PC-9 (cell line): ENCODE data around the gene IGDCC3. TPM values are rescaled to one million over a fixed set of nuclear protein-coding genes. Genes with fewer than 3 reads are reported as not detected.

ENCODE experiments used
- BruUV-seq: library from RNA; stranded (reverse); fragments of 400-500 nt; replicated peaks from 2 replicates; lab custom pipeline; 2021; lab: Mats Ljungman, UMichigan
- CTCF ChIA-PET: fragments of 300-600 bp; sonication (Branson Sonifier 250); formaldehyde crosslinking; loops from one replicate; lab custom pipeline; 2022; ENCODE audit warnings: antibody characterized with exemption; lab: Charles Lee
- POLR2A ChIA-PET: fragments of 300-600 bp; sonication (Branson Sonifier 250); formaldehyde crosslinking; loops from one replicate; lab custom pipeline; 2022; ENCODE audit warnings: antibody characterized with exemption; ENCODE audit not compliant: unreplicated experiment; lab: Charles Lee
- DNase-seq, 2 experiments: peaks; one replicate each; pipeline versions ENCODE4 v3.0.0 to v3.0.0-alpha.2; 2015 to 2022; ENCODE audit warnings: mixed read lengths in 1 of 2
- H2AFZ ChIP-seq: fragments of 200-600 bp; sonication (generic); 2 replicates; pipeline ENCODE4 v1.8.1; 2017; ENCODE audit warnings: antibody characterized with exemption
- H3F3A ChIP-seq: fragments of 200-600 bp; sonication (generic); 2 replicates; pipeline ENCODE4 v1.8.1; 2017; ENCODE audit warnings: antibody characterized with exemption, mild to moderate bottlenecking, low read depth; ENCODE audit not compliant: insufficient read depth
- H3K27ac ChIP-seq: fragments of 200-600 bp; sonication (generic); 2 replicates; pipeline ENCODE4 v1.6.1; 2016; ENCODE audit warnings: mixed run types
- H3K27me3 ChIP-seq: fragments of 200-600 bp; sonication (generic); 2 replicates; pipeline ENCODE4 v1.6.1; 2016; ENCODE audit warnings: low read depth, mixed run types; ENCODE audit not compliant: insufficient read depth
- H3K36me3 ChIP-seq: fragments of 200-600 bp; sonication (generic); 2 replicates; pipeline ENCODE4 v1.6.1; 2016; ENCODE audit warnings: low read depth, mixed run types
- H3K4me1 ChIP-seq: fragments of 200-600 bp; sonication (generic); replicated peaks from 2 replicates; pipeline ENCODE4 v1.6.1; 2016; ENCODE audit warnings: mixed run types; ENCODE audit not compliant: insufficient read depth
- H3K4me2 ChIP-seq: fragments of 200-600 bp; sonication (generic); 2 replicates; pipeline ENCODE4 v1.6.1; 2017; ENCODE audit warnings: mixed run types
- H3K4me3 ChIP-seq: fragments of 200-600 bp; sonication (generic); 2 replicates; pipeline ENCODE4 v1.6.1; 2016; ENCODE audit warnings: mixed run types
- H3K79me2 ChIP-seq: fragments of 200-600 bp; sonication (generic); 2 replicates; pipeline ENCODE4 v1.6.1; 2017; ENCODE audit warnings: low read depth, mixed run types
- H3K9me2 ChIP-seq: fragments of 200-600 bp; sonication (generic); 2 replicates; pipeline ENCODE4 v1.8.1; 2017; ENCODE audit warnings: mild to moderate bottlenecking; ENCODE audit not compliant: insufficient read depth
- H3K9me3 ChIP-seq: fragments of 200-600 bp; sonication (generic); 2 replicates; pipeline ENCODE4 v1.8.1; 2016; ENCODE audit warnings: low read depth; ENCODE audit not compliant: insufficient read depth
- H4K20me1 ChIP-seq: fragments of 200-600 bp; sonication (generic); 2 replicates; pipeline ENCODE4 v1.8.1; 2017; ENCODE audit not compliant: insufficient read depth
- CTCF ChIP-seq: fragments of 200-600 bp; sonication (generic); conservative IDR thresholded peaks from 2 replicates; pipeline ENCODE4 v1.6.1; 2017; ENCODE audit warnings: mixed run types, antibody characterized with exemption, mild to moderate bottlenecking, moderate library complexity
- EZH2 ChIP-seq: fragments of 200-600 bp; sonication (generic); IDR thresholded peaks from 2 replicates; pipeline ENCODE4 v1.8.0; 2017; ENCODE audit warnings: antibody characterized with exemption, low read depth
- intact Hi-C: fragments of 100-400 bp; cut with micrococcal nuclease; formaldehyde crosslinking; loops from one replicate; pipeline ENCODE4 v1.10.0; 2022; ENCODE audit not compliant: unreplicated experiment
- total RNA-seq: library from RNA; stranded (reverse); gene quantifications from 2 replicates; pipeline ENCODE4 v1.2.3, GENCODE V29; 2021

The IGDCC3 gene
- total RNA-seq, 1 experiment from 2014 or later: 0.22 TPM

- peak overlapping the region; percentile 57 for H3K4me3 ChIP-seq
- no peaks in the 10 kb centered on the region for H3K27me3 ChIP-seq
- peak overlapping the region; percentile 77 for H3K4me2 ChIP-seq
- H3K9me2 ChIP-seq: no peaks in the 10 kb centered on the region
- peaks cover 9% of the 10 kb centered on the region; the same call in 1 of the 2 replicates for H3K4me1 ChIP-seq
- H3K27ac ChIP-seq: peak overlapping the region; percentile 95
- BruUV-seq: no TSS peak
- H2AFZ ChIP-seq: peak overlapping the region; percentile 84
- H3K79me2 ChIP-seq: no peaks in the 10 kb centered on the region
- TF ChIP-seq CTCF: peak; percentile 88
- TF ChIP-seq EZH2: no peak
- H3K36me3 ChIP-seq: no peaks in the 10 kb centered on the region
- H3F3A ChIP-seq: peaks cover 19% of the 10 kb centered on the region; the same call in 1 of the 2 replicates
- ChIA-PET POLR2A (interaction anchor here (0.5 to 1.0 kb wide), 5 partner anchors 77 to 529 kb away, joined by 3 to 12 read pairs (median 5); no protein-coding TSS in a partner anchor), CTCF (interaction anchor here (0.6 kb wide), 1 partner anchor 118 kb away, joined by 9 read pairs; the partner anchor contains the start of gene CLPX)
- intact Hi-C loops: loop anchor here (1.0 to 2.0 kb wide), 4 partner anchors 8 to 271 kb away; partner anchors contain the start of genes CLPX and RNU5A-1
- no peaks in the 10 kb centered on the region for H4K20me1 ChIP-seq
- no peaks in the 10 kb centered on the region for H3K9me3 ChIP-seq
- peak; percentile 55 to 63 for DNase-seq
Measured at GRCh38 chr15:65303687-65304380, 74.0 kb downstream of the IGDCC3 start.

- Histone ChIP-seq H2AFZ (no peak overlapping the region), H3K27ac (no peak overlapping the region), H3K27me3 (no peaks in the 10 kb centered on the region), H3K4me2 (no peak overlapping the region), H3K36me3 (no peaks in the 10 kb centered on the region), H3K9me3 (no peaks in the 10 kb centered on the region), H3K4me3 (no peak overlapping the region), H3F3A (peaks cover 21% of the 10 kb centered on the region; the same call in 1 of the 2 replicates), H3K9me2 (no peaks in the 10 kb centered on the region), H3K79me2 (no peaks in the 10 kb centered on the region), H4K20me1 (no peaks in the 10 kb centered on the region), H3K4me1 (peaks cover 13% of the 10 kb centered on the region; the same call in 1 of the 2 replicates)
- TF ChIP-seq CTCF (no peak), EZH2 (no peak)
- ChIA-PET POLR2A (no interaction called here), CTCF (no interaction called here)
- intact Hi-C loops: no loop called here
- DNase-seq: no peak
- BruUV-seq: no TSS peak
Measured at GRCh38 chr15:65302061-65302460, 75.7 kb downstream of the IGDCC3 start.

- Histone ChIP-seq H2AFZ (no peak overlapping the region), H3K36me3 (no peaks in the 10 kb centered on the region), H3K27me3 (no peaks in the 10 kb centered on the region), H3K4me1 (peaks cover 21% of the 10 kb centered on the region; the same call in 1 of the 2 replicates), H3K27ac (no peak overlapping the region), H3F3A (peaks cover 27% of the 10 kb centered on the region), H3K9me3 (no peaks in the 10 kb centered on the region), H3K4me3 (no peak overlapping the region), H3K79me2 (no peaks in the 10 kb centered on the region), H4K20me1 (no peaks in the 10 kb centered on the region), H3K4me2 (no peak overlapping the region), H3K9me2 (no peaks in the 10 kb centered on the region)
- DNase-seq: no peak
- ChIA-PET POLR2A (no interaction called here), CTCF (no interaction called here)
- no TSS peak for BruUV-seq
- TF ChIP-seq EZH2: no peak
- no peak for TF ChIP-seq CTCF
- intact Hi-C loops: no loop called here
Measured at GRCh38 chr15:65300924-65301441, 76.8 kb downstream of the IGDCC3 start.
